HG02642 (cell line): ENCODE data around the gene KAT2A.

Experiments used
- ATAC-seq: cut with Tn5 transposase; IDR thresholded peaks from one replicate; pipeline ENCODE4 v1.9.1; 2021; ENCODE audit warnings: mild to moderate bottlenecking; ENCODE audit not compliant: unreplicated experiment, poor library complexity

KAT2A gene

GRCh38 chr17:42096360-42097111 is 24.6 kb downstream of the KAT2A start:
- no peak for ATAC-seq

DNA sequence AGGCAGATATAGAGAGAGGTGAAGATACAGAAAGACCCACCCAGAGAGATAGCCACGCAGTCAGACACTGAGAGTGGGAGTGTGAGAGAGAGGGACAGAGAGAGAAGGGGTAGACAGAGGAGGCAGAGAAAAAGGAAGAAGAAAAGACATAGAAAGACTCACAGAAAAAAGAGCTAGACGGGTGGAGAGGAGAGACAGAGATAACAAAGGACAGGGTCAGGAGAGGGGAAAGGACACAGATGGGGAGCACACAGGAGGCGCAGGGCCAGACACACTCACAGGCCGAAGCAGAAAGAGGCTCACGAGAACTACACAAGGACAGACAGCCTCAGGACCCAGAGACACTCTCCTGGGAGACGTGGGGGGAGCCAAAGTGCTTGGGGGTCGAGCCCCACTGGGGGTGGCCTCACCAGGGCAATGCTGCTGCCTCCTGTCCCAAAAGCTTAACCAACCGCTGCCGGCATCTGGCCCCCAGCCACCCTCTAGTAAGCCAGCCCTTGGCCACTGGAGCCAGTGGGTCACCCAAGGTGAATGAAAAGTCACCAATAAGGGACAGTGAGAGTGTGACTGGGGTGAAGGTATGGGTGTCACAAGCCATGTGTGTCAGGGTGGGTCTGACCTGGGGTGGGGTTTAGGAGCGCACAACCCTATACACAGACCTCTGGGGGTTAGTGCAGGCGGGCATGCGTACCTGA is 26.6 kb downstream of the KAT2A start:
- ATAC-seq, result no peak

DNA sequence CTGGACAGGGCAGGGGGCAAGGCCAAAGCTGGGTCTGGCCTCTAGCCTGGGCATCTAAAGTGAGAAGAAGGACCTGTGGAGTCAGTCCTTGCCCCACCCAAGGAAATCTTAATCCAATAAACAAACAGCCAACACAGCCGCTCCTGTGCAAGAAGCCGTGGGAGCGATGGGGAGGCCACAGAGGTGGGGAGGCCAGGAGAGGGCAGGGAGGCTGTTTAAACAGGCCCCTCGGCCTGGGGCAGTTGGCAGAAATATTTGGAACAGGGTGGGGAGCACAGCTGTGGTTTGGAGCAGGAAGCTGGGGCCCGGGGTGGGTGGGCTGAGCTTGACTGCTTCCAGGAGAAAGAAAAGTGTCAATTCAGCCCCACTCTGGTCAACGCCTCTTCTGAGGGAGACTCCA is 28.2 kb downstream of the KAT2A start:
- ATAC-seq, result no peak

DNA sequence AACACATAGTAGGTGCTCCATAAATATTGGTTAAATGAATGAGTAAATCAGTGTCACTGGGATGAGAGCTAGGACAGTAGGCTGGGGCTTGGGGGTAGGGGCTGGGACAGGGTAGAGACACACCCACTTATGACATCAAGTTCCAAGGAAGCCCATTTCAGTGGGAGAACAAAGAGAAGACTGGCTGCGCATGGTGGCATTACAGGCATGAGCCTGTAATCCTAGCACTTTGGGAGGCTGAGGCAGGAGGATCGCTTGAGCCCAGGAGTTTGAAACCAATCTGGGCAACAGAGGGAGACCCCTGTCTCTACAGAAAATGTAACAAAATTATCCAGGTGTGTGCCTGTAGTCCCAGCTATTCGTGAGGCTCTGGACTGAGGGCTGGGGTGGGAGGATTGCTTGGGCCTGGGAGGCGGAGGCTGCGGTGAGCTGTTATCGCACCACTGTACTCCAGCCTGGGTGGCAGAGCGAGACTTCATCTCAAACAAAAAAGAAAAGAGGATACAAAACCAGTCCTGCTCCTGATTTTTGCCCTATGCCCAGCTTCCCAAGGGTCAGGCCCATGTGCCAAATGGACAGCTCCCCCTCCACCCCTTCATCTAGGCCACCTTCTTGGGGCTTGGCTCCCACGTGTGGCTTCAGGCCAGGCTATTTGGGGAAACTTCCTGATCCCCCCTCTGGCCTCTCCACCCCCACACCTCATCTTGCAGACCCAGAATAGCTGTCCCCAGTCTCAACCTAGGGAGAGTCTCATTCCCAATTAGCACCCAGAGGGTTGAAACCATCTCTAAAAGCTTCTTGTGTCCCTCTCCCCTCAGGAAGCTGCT is 30.0 kb downstream of the KAT2A start:
- ATAC-seq, result no peak

DNA sequence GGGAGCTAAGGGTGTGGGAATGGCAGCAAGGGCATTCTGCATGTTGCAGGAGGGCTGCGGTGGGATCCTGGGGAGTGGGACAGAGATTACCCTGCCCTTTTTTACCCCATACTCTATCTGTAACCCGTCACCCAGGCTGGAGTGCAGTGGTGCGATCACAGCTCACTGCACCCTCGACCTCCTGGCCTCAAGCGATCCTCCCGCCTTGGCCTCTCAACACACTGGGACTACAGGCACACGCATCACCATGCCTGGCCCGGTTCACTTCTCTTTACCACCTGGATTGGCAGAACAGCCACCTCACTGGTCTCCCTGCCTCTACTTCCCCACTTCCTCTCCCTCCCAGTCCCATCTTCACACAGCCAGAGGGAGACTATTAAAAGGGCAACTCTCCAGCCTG is 32.4 kb downstream of the KAT2A start:
- no peak for ATAC-seq

DNA sequence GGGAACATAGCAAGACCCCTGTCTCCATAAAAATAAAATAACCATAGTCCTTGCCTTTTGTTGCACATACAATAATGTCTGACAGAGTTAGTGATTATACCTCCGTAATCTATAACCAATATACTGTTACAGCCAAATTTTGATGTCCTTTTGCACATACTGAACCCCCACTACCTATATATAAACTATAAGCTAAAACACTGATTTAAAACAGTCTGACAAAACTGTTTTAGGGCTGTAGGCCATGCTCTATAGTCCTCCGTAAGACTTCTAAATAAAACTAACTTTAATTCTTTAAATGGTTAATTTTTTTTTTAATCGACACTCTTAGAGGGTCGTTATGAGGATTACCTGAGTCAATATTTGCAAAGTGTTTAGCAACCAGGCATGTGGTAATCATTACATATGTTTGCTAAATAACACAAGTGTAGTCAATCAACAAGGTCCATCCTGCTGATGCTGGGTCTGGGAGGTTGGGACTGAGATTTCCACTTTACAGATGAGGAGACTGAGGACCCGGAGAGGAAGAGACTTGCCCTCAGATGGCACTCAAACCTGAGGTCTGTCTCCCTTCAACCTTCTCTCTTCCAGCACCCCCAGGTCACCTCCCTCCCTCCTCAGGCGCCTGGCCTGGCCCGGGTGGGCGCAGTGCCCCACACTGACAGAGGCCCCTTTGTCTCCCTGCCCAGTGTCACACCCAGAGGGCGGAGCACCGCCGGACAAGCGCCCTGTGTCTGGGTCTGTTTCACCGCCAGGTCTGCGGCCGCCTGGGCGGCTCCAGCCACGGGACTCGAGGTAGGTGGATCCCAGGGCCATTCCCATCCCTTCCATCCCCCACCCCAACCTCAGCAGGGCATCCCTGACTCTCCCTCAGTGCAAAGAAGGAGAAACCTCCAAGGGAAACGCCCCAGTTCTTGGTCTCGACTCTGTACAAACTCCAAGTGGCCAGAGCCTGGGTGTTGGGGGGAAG is 33.1 kb downstream of the KAT2A start:
- no peak for ATAC-seq

- no peak for ATAC-seq
Measured at GRCh38 chr17:42087042-42087701, 34.0 kb downstream of the KAT2A start.

GRCh38 chr17:42081516-42082129 is 39.5 kb downstream of the KAT2A start:
- ATAC-seq, result no peak

DNA sequence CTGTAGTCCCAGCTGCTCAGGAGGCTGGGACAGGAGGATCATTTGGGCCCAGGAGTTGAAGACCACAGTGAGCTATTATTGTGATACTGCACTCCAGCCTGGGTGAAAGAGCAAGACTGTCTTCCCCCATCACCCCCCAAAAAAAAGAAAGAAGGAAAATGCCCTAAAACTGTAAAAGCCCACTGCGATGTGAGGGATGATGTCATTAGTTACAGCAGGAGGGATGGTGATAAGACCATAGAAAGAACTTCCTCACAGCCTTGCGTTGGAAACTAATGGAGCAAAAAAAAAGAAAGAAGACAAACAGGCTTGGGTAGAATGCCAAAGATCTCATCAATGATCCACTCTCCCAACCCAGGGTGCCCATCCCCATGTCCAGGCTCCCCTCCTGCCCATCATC is 41.6 kb downstream of the KAT2A start:
- ATAC-seq, result no peak

GRCh38 chr17:42078396-42079043 is 42.6 kb downstream of the KAT2A start:
- no peak for ATAC-seq

- ATAC-seq, result no peak
Measured at GRCh38 chr17:42077755-42078154, 43.4 kb downstream of the KAT2A start.

GRCh38 chr17:42076797-42077559 is 44.2 kb downstream of the KAT2A start:
- ATAC-seq, result no peak

GRCh38 chr17:42075789-42076188 is 45.4 kb downstream of the KAT2A start:
- no peak for ATAC-seq

GRCh38 chr17:42072323-42073187 is 48.6 kb downstream of the KAT2A start:
- no peak for ATAC-seq

DNA sequence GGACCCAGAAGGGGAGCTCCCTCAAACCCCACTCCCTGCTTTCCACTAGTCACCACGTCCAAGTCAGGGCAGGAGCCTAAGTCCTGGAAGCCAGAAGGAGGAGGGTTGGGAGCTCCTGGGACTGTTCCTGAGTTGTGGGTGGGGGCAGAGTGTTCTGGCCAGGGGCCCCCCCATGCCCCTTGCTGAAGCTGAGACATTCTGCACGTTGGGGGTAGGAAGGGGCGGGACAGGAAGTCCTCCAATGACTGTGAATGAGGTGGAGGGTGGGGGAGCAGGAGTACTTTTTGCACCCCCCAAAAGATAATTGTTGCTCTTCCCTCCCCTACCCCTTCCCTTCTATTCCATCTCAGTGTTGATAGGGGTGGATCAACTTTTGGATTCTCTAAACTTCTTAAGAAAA is 49.4 kb downstream of the KAT2A start:
- ATAC-seq, result no peak

- no peak for ATAC-seq
Measured at GRCh38 chr17:42068979-42069378, 52.2 kb downstream of the KAT2A start.
